ENCODE results near the gene NEK11. TPM values are rescaled to one million over a fixed set of nuclear protein-coding genes. Genes with fewer than 3 reads are reported as not detected.

NEK11 gene
- total RNA-seq, 4 donors from 2014 or later = 4.1 to 8.2 (median 5.2) TPM

- DNase-seq (ENCODE audit: low spot score) (no peak), ATAC-seq (ENCODE audit: low FRiP score) (no peak)
- TF ChIP-seq, protein P1, sequence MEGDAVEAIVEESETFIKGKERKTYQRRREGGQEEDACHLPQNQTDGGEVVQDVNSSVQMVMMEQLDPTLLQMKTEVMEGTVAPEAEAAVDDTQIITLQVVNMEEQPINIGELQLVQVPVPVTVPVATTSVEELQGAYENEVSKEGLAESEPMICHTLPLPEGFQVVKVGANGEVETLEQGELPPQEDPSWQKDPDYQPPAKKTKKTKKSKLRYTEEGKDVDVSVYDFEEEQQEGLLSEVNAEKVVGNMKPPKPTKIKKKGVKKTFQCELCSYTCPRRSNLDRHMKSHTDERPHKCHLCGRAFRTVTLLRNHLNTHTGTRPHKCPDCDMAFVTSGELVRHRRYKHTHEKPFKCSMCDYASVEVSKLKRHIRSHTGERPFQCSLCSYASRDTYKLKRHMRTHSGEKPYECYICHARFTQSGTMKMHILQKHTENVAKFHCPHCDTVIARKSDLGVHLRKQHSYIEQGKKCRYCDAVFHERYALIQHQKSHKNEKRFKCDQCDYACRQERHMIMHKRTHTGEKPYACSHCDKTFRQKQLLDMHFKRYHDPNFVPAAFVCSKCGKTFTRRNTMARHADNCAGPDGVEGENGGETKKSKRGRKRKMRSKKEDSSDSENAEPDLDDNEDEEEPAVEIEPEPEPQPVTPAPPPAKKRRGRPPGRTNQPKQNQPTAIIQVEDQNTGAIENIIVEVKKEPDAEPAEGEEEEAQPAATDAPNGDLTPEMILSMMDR (IDR thresholded peaks at IDR 0.05) = no peak
These were observed 206.1 kb downstream of the NEK11 start for GRCh38 chr3:131232711-131233267.

DNA sequence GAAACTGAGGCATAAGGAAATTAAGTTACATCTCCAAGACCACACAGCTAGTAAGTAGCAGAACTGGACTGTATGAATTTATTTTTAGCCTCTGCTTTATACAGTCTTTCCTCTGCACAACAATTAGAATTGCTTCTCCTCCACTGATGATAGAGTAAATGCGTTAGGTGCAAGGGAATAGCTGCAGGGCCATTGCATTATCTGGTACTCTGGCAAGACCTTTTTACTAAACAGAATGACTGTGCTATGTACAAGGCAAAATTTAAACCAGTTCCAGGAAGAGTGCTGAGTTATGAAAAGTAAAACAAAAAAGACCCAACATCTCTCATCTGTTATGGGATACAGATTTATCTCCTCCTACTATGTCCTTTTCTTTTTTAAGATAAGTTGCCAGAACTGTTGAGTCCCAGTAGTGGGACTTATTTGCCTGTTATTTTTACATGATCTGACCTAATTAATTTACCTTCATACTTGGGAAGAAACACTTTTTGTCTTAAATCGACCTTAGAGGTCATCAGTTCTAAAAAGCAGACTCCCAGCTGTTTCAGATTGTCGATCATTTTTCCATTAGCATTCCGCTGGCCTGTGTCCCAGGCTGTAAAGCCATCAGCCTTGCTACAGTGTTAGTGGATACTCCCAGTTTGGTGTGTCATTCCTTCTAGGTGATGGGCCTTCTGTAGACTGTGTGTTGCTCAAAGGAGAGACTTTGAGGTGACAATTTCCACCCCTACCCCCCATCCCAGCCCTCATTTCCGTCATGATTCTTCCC, 207.4 kb downstream of the NEK11 start:
- ATAC-seq (ENCODE audit: low FRiP score) = no peak
- TF ChIP-seq, protein P1 (IDR thresholded peaks at IDR 0.05) = no peak
- DNase-seq (ENCODE audit: low spot score) = no peak

DNA sequence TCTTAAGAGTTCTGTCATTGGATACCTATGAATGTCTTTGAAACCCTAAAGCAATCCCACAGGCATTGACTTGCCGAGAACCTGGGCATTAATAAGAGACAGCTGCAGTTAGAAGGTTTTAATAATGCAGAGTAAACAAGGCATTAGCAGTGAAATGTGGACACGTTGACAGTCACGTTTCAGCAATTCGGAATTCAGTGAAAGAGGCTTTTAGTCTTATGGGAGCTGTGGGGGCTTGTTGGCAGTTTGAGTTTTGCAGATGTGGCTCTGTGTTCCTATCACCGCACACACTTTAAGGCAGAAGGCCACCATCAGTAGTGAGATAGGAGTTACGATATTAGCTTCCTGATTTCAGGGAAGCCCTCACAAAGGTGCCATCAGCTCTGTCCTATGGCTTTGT, 209.7 kb downstream of the NEK11 start:
- ATAC-seq (ENCODE audit: low FRiP score) = no peak
- TF ChIP-seq, protein P1 (IDR thresholded peaks at IDR 0.05) = no peak
- no peak for DNase-seq (ENCODE audit: low spot score)

DNA sequence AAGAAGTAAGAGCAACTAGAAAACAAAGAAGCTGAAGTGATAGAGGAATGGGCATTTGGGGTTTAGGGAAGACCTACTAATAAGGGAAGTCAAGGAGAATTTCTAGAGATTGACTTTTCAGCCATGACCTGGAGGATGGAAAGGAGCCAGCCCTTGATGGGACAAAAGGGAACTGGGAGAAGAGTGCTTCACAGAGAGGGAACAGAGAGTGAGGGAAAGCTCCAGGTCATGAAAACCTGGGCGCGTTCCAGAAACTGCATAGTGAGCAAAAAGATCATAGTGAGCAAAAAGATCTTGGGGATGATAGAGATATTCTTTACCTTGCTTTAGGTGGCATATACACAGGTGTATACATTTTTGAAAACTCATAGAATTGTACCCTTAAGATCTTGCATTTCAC, 211.8 kb downstream of the NEK11 start:
- no peak for ATAC-seq (ENCODE audit: low FRiP score)
- TF ChIP-seq, protein P1 (IDR thresholded peaks at IDR 0.05) = no peak

GRCh38 chr3:131239267-131239666, 212.6 kb downstream of the NEK11 start:
- TF ChIP-seq, protein P1 (IDR thresholded peaks at IDR 0.05) = no peak
- ATAC-seq (ENCODE audit: low FRiP score) (no peak), DNase-seq (ENCODE audit: low spot score) (no peak)

More for the DNA sequence above, 211.8 kb downstream of the NEK11 start:
- DNase-seq (ENCODE audit: low spot score) = no peak

DNA sequence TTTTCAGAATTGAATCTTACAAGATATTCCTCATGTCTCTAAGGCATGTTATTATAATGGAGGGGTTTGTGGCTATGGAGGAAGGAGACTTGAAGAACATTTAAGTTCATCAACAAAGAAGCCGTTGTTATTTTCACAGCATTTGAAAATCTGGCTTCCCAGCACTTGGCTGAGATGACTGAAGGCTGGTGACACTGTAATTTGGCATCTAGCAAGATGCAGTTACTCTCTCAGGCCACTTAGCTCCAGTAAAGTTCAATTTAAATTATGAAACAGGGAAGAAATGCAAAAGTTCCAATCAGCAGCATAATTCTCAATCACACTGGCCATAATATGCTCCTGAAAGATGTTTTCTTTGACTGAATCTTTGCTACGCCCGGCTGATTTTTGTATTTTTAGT, 215.5 kb downstream of the NEK11 start:
- ATAC-seq (ENCODE audit: low FRiP score) = no peak
- TF ChIP-seq, protein P1 (IDR thresholded peaks at IDR 0.05) = no peak
- no peak for DNase-seq (ENCODE audit: low spot score)

DNA sequence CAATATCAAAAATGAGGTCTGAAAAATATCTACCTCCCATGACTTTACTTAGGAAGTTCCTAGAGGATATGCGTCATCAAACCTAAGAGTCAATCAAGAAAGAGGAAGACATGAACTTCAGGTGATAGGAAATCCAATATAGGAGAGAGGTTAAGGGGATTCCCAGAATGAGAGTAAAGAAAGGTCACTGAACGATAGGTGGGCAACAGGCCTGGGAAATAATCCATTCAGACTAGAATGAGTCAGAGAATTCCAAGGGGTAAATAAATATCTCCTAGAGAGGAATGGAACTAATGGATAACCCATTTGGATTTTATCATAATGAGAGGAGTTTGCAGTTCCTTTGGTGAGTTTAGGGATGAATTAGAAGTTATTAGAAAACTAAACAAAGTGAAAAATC, 223.8 kb downstream of the NEK11 start:
- DNase-seq (ENCODE audit: low spot score) (no peak), ATAC-seq (ENCODE audit: low FRiP score) (no peak)
- TF ChIP-seq, protein P1 (IDR thresholded peaks at IDR 0.05) = no peak

Measured in omental fat pad (tissue), 4 donors.